Brain pericyte (primary cell): ENCODE measurements around the gene RGS2.

Experiments used
- DNase-seq: peaks from one replicate; pipeline ENCODE4 v3.0.0-alpha.2; 2012; ENCODE audit warnings: low read depth, low spot score

RGS2 gene

DNA sequence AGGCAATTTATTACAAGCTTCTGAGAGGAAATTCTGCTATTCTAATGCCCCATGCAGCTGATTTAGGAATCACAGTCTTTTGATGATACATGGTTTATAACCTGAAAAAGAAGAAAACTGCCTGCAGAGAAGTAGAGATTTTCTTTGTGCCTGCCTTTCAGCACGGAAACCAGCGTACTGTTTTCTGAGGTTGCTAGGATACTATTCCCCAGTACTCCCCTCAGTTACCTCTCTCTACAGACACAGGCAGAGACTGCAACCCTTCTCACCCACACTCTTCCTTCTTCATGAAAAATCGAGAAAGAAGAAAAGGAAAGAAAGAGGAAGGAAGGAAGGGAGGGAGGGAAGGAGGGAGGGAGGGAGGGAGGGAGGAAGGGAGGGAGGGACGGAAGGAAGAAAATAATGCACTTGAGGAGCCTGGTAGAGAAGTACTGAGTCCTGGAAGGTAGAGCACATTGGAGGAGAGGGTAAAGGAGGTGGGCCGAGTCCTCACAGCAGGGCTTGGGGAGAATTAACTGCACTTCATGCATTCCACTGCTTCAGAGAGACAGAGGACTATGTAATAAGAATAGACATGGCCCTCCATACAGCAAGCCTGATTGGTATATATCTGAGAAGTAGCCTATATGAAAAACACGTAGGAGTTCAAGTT lies 21.9 kb downstream of the RGS2 start:
- no peak for DNase-seq

DNA sequence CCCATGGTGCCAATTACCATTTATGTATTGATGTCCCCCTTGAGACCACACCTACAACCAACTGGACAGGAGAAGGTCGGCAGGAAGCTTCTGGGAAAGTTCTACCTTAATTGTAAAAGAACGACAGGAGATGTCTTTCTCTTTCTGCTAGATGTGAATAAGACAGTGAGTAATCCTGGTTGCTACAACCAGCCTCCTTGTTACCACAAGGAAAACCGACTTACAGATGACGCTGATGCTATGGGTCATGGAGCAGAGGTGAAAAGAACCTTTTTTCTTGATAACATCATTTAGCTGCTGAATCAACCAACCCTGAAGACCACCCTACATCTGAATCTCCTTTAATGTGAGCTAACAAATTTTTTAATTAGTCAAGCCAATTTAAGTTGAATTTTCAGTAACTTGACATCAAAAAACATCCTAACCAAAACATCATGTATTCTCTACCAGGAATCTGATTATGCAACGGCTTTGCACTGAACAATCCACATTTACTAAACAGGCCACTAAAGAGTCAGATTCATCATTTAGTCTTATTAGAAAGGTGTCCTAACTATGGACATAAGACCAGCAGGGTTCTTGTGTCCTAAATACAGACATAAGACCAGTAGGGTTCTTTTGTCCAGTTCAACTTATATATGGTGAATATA lies 23.0 kb downstream of the RGS2 start:
- no peak for DNase-seq

DNA sequence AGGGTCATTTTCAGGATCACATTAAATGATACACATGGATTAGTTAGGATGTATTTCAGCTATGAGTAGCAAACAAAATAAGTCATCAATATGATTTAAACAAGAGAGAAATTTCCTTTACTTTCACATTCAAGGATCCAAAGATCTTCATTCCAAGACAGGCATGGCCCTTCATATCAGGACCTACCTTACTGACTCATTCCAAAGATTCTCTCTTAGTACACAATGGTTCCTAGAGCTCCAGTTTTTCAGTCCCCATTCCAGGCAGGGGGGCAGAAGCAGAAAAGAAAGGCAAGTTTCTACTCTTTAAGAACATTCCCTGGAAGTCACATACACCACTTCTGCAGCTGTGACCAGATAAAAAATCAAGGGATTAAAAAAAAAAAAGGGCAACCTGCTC lies 23.7 kb downstream of the RGS2 start:
- DNase-seq, result no peak

DNA sequence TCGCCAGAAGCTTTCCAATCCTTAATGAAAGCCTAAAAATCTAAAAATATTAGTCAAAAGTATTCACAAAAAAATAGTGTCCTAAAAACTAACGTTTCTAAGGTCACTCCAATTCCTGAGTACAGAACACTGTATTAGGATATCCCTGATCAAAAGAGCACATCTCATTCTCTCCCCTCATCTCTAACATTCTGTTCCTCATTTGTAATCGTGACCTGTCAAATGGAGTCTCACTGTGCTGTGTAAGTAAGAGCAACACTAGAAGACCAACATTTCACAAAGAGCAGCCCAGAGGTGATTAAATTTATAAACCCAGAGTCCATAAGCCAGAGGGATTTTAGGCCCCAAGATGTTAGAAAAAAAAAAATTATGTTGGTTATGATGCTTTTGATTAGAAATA lies 26.3 kb downstream of the RGS2 start:
- DNase-seq, result no peak

DNA sequence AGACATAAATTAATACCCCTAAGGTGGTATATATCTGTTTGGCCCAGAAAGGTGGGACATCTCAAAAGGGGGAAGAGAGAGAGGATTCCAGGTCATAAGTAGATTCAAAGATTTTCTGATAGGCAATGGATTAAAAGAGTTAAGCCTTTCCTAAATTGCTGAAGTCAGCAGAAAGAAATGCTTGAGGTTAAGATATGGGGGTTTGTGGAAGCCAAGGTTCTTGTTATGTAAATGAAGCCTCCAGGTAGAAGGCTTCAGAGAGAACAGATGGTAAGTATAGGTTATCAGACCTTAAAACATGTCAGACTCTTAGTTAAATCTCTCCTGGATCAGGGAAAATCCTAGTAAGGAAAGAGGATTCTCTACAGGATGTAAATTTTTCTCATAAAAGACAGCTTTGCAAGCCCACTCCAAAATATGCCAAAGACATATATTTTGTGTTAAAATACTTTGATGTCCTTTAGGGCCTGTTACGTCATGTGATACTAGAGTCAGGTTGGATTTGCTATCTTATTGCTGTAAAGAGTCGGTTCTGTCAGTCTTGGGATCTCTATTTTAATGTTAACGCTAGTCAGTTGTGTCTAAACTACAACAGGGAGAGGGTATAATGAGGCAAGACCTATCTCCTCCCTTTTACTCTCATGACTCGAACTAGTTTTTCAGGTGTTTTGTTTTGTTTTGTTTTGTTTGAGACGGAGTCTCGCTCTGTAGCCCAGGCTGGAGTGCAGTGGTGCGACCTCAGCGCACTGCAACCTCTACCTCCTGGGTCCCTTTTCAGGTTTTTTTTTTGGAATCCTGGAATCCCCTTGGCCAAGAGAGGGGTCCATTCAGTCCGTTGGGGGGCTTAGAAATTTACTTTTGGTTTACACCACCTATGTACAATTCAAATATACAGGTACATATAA lies 30.6 kb downstream of the RGS2 start:
- no peak for DNase-seq

DNA sequence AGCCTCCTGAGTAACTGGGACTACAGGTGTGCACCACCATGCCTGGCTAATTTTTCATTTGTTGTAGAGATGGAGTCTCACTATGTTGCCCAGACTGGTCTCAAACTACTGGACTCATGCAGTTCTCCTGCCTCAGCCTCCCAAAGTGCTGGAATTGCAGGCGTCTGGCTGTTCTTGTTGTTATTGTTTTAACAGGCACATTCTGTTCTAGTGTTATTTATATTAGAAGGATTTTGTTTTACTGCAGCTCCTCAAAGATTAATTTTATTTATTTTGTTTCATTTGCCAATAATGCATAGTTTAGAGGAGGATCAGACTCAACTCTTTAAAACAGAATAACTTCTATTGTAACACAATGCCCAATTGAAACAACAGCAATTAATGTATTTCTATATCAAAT lies 35.5 kb downstream of the RGS2 start:
- no peak for DNase-seq

DNA sequence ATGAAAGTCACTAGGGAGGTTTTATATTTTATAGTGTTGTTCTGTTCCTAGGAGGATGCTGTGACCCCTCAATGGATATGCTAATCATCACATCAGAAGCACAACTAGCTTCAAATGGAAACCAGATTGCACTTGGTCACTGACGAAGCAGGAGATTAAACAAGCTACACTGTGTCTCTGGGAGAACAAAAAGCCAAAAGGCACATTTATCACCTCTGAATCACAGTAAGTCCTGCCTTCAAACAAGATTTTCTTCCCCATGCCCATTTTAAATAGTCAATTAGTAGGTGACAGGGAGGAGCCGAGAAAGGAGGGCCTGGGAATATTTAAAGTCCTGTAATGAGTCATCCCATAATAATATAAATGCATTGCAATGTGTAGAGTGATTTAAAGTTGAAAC lies 38.1 kb downstream of the RGS2 start:
- DNase-seq, result no peak

DNA sequence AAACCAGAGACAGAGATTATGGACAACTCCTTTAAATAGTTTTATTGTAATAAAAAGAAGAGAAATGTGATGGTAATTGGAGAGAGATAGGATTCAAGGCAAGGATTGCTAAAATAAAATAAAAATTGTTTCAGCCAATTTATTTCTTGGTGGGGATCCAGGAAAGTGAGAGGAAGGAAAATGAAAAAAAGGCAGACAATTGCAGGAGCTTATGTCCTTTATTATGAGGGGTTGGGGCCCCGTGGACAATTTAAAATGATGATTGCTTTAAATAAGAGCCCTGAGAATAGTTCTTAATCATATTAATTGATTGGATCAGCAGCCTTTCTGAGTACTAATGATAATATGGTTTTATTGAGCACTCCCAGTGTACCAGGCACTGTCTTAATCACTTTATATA lies 40.2 kb downstream of the RGS2 start:
- DNase-seq, result no peak

DNA sequence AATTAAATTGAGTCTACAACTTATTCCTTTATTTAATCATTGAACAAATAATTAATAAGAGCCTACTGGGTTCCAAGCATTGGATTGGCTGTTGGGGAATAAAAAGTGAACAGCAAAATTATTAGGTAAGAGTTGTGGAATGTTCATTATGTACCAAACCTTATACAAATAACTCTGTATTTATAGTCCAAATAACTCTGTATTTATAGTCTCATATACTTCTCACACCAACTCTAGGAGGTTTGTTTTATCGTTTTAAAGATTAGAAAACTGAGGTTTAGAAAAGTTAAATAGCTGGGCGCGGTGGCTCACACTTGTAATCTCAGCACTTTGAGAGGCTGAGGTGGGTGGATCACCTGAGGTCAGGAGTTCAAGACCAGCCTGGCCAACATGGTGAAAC lies 40.6 kb downstream of the RGS2 start:
- no peak for DNase-seq

DNA sequence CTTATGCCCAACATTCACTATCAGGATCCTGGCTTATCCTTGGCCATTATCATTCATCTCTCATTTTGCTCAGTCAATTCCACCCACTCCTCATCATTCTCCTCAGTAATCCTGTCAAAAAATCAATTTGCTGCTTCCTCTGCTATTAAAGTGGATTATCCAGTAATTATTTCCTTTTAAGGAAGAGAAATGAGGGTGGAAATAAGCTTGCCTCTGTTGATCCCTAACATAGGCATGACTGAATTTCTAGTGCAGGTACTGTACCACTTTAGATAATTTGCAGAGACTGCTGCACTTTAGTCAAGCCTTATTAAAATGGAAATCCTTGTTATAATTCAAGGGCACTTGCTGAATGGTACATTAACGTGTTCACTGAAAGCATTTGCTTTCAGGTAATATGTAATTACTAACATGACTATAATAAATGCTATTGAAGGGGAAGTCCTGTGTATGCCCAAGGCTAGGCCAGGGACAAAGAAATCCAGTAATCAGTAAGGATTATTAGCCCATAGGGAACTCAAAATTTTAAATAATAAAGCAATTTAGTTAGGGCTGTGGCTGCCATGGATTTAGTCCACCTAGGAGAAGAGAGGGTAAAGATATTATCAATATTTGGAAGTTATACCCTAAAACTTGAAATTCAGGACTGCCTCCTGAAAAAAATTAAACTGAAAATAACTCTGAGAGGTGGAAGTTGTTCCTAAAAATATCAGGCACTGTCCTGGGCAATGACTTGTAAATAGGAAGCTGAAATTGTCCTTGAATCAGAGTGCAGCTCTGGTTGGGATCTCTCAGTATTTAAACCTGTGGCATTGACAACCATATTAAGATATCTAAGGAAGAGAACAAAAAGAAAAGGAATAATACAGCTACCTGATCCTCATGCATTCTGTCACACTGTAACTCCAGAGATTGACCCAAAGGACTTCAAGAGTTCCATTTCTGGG lies 43.4 kb downstream of the RGS2 start:
- DNase-seq, result no peak

DNA sequence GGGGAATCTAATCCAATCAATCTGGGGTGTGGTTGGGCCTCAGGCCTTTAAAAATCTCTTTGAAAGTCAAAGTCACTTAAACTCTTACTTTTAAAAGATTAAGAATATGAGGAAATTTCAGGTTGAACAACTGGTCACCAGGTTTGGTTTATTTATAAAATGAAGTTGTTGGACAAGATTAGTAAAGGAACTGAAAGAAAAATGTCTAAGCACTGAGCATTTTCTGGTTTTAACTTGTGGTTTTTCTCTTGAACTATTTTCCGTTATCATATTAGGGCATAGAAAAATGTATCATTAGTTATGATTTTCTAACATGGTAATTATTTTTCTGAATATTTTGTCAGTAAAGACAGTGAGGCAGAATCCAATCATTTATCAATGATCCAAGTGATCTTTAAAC lies 49.6 kb downstream of the RGS2 start:
- no peak for DNase-seq

DNA sequence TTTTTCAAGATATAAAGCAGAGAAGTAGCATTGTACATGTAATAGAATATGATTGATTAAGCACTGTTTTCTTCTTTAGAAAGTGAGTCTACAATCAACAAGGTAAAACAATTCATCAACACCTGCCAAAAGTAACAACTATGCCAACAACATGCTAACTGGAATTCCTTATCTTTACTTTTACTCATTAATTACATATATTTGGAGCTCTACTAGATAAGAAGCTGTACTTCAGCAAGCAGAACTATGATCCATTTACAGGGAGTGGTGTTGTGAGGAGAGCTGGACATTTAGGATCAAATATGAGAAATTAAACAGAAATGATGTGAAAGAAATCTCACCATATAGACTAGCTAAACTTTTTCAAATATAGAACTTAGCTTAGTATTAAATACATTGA lies 51.0 kb downstream of the RGS2 start:
- no peak for DNase-seq

DNA sequence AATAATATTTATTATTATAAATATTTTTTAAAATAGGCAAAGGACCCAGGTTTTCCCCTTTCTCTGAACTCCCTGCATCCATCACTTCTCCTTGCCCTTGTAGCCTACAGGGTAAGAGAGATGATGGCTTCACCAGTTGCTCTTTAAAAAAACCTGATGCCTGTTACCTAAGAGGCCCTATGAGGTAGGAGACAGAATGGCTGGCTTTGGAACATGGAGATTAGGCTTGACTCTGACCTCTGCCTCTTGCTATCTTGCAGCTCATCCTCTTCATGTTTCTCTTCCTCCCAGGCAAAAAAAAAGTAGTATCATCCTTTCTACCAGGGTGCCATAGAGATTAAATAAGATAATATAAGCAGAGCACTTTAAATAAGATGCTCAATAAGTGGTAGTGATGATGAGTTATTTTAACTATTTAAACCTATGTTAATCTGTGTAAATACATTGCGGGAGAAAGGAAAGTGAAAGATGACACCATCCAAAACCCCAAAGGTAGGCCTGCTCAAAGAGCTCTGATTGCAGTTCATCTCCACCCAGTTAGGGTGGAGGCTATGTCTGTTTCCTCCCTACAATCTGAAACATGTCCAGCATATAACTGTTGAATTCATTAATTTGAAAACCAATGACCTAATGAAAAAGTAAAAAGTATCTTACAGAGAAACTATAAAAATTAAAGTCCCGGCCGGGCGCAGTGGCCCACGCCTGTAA lies 51.8 kb downstream of the RGS2 start:
- no peak for DNase-seq

DNA sequence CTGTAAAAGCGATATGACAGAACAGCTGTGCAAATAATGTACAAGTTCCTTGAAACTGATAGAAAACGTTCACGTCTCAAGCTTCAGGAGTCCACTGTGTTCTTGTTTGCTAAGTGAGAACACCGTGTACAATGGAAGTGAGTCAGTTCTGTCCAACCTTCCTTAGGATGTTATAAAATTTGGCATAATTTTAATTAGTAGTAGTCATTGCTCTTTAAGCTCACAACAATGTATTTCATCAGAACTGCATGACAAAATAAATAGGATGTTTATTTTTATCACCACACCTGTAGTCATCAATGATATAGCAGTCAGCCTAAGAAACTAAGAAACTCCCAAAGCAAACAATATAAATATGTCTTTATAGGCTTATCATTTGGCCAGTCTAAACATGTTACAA lies 53.0 kb downstream of the RGS2 start:
- DNase-seq, result no peak
